IPS DF 4.7 (cell line): ENCODE results near the gene ENKUR.

ENCODE experiments used
- DNase-seq: peaks from one replicate; pipeline ENCODE4 v3.0.0-alpha.2; 2013; ENCODE audit warnings: low spot score; ENCODE audit errors: extremely low read depth

Gene ENKUR

DNA sequence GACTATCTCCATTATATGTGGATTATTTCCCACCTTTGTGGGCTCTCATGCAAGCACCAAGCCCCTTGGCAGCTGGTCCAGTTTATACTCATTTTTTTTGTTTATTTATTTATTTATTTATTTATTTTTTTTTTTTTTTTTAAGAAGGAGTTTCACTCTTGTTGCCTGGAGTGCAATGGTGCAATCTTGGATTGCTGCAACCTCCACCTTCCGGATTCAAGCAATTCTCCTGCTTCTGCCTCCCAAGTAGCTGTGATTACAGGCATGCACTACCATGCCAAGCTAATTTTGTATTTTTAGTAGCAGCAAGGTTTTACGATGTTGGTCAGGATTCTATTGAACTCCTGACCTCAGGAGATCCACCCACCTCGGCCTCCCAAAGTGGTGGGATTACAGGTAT is 66.3 kb downstream of the ENKUR start:
- DNase-seq: no peak

DNA sequence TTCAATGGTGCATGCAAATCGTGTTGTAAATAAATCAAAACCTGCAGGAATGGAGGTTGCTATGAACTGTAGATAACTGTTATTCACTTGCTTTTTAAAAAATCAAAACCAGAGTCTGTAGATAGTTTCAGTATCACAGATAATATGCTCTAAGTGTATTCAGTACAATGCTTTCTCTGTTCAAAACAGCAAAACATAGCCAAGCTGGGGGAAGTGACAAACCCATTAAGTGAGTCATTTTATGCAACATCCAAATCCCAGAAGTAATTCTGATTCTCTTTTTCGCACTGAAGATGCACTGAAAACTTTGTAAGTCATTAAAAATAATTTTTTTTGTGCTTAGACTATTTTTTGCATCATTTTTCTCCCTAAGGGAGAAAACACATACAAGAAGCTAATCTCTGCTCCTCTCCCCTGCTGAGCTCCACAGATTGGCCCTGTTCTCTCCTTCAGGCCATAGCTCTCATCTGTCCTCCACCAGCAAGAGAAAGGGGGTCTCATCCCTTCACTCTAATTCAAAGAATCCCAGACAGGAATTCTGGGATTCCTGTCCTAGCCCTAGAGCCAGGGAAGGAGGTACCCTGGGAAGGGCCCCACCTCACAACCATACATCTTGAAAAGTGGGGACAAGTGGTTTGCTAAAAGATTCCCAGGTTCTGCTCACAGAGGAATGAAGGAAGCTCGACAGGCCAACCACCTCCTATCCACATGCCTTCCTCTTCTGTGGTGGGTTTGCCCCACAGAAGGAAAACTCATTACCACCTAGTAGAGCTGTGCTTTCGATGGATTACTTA is 68.5 kb downstream of the ENKUR start:
- DNase-seq: no peak

DNA sequence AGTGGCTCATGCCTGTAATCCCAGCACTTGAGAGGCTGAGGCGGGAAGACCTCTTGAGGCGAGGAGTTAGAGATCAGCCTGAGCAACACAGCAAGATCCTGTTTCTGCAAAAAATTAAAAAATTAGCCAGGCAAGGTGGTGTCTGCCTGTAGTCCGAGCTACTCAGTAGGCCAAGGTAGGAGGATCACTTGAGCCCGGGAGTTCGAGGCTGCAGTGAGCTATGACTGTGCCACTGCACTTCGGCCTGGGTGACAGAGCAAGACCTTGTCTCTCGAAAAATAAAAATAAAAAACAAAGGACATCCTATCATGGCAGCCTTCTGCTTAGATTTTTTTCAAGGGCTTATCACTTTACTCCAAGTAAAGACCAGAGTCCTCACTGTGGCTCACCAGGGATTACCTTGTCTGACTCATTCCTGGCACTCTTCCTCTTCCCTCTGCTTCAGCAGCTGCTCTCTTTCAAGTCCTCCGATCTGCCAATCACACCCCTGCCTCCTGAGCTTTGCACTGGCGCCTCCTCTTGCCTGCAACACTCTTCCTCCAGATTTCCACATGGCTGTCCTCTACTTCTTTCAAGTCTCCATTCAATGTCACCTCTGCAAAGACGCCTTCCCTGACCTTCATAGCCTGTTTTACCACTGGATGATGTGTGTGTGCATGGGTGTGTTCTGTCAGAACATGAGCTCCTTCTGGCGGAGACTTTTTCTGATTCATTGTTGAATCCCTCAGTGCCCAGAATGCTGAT is 71.3 kb downstream of the ENKUR start:
- no peak for DNase-seq

DNA sequence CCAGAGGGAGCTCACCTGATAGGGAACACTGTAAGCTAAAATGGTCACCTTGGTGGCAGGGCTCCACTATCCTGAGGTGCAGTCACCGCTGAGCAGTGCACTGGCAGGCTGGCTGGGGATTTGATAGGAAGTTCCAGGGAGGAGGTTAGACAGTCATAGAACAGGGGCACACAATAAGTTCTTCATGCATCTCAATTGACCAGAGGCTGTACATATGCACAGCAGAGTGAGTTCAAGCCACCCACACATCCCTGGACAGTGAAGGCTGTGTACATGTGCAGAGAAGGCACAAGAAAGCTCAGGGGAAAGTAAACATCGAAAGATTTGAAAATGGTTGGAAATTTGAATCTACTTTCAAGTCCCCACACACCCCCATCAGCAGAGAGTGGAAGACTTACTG is 77.4 kb downstream of the ENKUR start:
- no peak for DNase-seq

DNA sequence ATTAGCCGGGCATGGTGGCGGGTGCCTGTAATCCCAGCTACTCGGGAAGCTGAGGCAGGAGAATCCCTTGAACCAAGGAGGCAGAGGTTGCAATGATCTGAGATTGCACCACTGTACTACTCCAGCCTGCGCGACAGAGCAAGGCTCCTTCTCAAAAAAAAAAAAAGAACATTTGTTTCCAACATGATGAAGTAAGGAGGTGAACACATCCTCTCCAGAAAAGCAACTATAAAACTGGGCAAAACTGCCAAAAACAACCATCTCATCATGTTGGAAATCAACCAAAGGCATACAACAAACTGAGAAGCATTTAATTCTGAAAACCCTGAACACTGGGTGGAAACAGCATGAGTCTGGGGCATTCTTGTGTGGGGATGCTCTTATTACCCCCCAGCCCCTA is 77.9 kb downstream of the ENKUR start:
- no peak for DNase-seq

DNA sequence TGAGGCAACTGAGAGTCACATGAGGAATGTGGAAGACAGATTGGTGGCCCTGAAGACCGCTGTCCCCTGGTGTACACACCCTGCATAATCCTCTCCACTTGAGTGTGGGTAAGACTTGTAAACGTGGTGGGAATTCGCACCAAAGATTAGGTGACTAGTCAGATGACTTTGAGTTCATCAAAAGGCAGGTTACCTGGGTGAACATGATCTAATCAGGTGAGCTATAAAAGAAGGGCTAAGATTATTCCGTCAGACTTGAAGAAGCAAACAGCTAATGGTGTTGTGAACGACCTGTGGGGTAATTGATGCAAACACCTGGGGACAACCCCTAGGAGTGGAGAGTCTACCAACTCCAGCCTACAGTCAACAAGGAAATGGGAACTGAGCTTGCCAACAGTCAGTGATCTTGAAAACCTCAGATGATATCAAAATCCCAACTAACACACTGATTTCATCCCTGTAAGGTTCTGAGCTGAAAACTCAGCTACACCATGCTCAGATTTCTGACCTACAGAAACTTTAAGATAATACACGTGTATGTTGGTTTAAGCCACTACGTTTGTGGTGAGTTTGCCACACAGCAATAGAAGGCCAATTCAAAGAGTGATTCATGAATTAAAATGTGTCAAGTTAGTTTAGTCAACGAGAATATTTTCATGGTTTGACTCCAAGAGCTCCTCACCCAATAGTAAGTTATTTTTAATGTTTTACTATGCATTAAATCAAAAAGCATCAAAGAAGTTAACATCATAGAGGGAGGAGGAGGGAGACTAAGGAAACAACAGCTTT is 80.3 kb downstream of the ENKUR start:
- DNase-seq: no peak
